H1 (cell line): ENCODE results near the gene PSMC4. TPM values are rescaled to one million over a fixed set of nuclear protein-coding genes. Genes with fewer than 3 reads are reported as not detected.

Experiments
- CTCF ChIA-PET: fragments of 300-600 bp; sonication (Branson Sonifier 250); formaldehyde crosslinking; loops from one replicate; lab custom pipeline; 2021; ENCODE audit not compliant: partially characterized antibody; lab: Charles Lee
- POLR2A ChIA-PET: fragments of 300-600 bp; sonication (Branson Sonifier 250); formaldehyde crosslinking; loops from one replicate; lab custom pipeline; 2021; ENCODE audit warnings: inconsistent platforms; ENCODE audit not compliant: partially characterized antibody; lab: Charles Lee
- DNase-seq, 2 experiments: peaks; one replicate each; pipeline versions ENCODE4 v3.0.0 to v3.0.0-alpha.2; 2010 to 2022; ENCODE audit warnings: low spot score in 2 of 2, low read depth in 1 of 2, mixed read lengths in 1 of 2
- FAIRE-seq: peaks from 2 replicates; lab custom pipeline; 2011; peaks lifted over from hg19 to GRCh38; lab: Jason Lieb, UNC
- H2AFZ ChIP-seq: 2 replicates; pipeline ENCODE4 v1.8.1; 2012; ENCODE audit warnings: low read length, inconsistent platforms
- H2AK5ac ChIP-seq: 2 replicates; pipeline ENCODE4 v1.6.1; 2013; ENCODE audit warnings: low read depth, low read length
- H2BK120ac ChIP-seq: replicated peaks from 2 replicates; pipeline ENCODE3; 2013; ENCODE audit warnings: low read depth, low read length, inconsistent platforms
- H2BK12ac ChIP-seq: 2 replicates; pipeline ENCODE4 v1.6.1; 2013; ENCODE audit warnings: low read depth, low read length
- H2BK15ac ChIP-seq: 2 replicates; pipeline ENCODE4 v1.6.1; 2013; ENCODE audit warnings: low read length
- H2BK20ac ChIP-seq: 2 replicates; pipeline ENCODE4 v1.6.1; 2013; ENCODE audit warnings: low read length
- H2BK5ac ChIP-seq: 2 replicates; pipeline ENCODE4 v1.6.1; 2013; ENCODE audit warnings: low read depth, low read length
- H3K14ac ChIP-seq: 2 replicates; pipeline ENCODE4 v1.6.1; 2013; ENCODE audit warnings: inconsistent platforms; ENCODE audit not compliant: insufficient read length
- H3K18ac ChIP-seq: 2 replicates; pipeline ENCODE4 v1.6.1; 2013; ENCODE audit warnings: low read length; ENCODE audit errors: extremely low read depth
- H3K23ac ChIP-seq: 2 replicates; pipeline ENCODE4 v1.6.1; 2013; ENCODE audit warnings: inconsistent platforms; ENCODE audit not compliant: insufficient read length
- H3K23me2 ChIP-seq: 2 replicates; pipeline ENCODE4 v1.6.1; 2013; ENCODE audit warnings: low read depth, low read length
- H3K27ac ChIP-seq: 2 replicates; pipeline ENCODE4 v1.6.1; 2011; ENCODE audit warnings: low read depth, low read length, inconsistent platforms
- H3K27me3 ChIP-seq, 4 experiments: replicated peaks in 1 of 4; 1 replicate in 1 of 4; 2 replicates in 3 of 4; pipeline versions ENCODE4 v1.6.1 to v1.8.1; 2011 to 2013; ENCODE audit warnings: low read length in 3 of 4, mild to moderate bottlenecking in 3 of 4, inconsistent platforms in 2 of 4, mixed read lengths in 2 of 4, moderate library complexity in 1 of 4; ENCODE audit not compliant: control insufficient read depth in 3 of 4, insufficient read depth in 3 of 4; ENCODE audit errors: extremely low read depth in 1 of 4
- H3K36me3 ChIP-seq, 4 experiments: 2 replicates each; pipeline versions ENCODE4 v1.6.1 to v1.8.1; 2011 to 2013; ENCODE audit warnings: mild to moderate bottlenecking in 4 of 4, low read length in 3 of 4, moderate library complexity in 2 of 4, control low read depth in 1 of 4, inconsistent platforms in 1 of 4; ENCODE audit not compliant: insufficient read depth in 4 of 4, control insufficient read depth in 2 of 4
- H3K4ac ChIP-seq: replicated peaks from 2 replicates; pipeline ENCODE3; 2013; ENCODE audit warnings: low read length, low read depth, mixed read lengths, inconsistent platforms; ENCODE audit not compliant: insufficient read length
- H3K4me1 ChIP-seq, 4 experiments: replicated peaks in 1 of 4; 1 replicate in 1 of 4; 2 replicates in 3 of 4; pipeline versions ENCODE4 v1.6.1 to v1.8.1; 2011 to 2013; ENCODE audit warnings: low read length in 3 of 4, inconsistent platforms in 2 of 4, mixed read lengths in 1 of 4; ENCODE audit not compliant: insufficient read depth in 4 of 4, control insufficient read depth in 3 of 4
- H3K4me2 ChIP-seq, 2 experiments: 2 replicates each; pipeline versions ENCODE4 v1.6.1 to v1.8.1; 2011 to 2013; ENCODE audit warnings: low read depth in 2 of 2, low read length in 2 of 2, control low read depth in 1 of 2, inconsistent platforms in 1 of 2, mild to moderate bottlenecking in 1 of 2; ENCODE audit not compliant: insufficient read depth in 1 of 2
- H3K4me3 ChIP-seq, 4 experiments: fragments of 200-600, 300-600 bp in 1 of 4; sonication (generic), shearing (Covaris generic), sonication (Bioruptor Twin) in 1 of 4; 2 replicates each; pipeline versions ENCODE4 v1.5.1 to v1.8.1; 2011 to 2016; ENCODE audit warnings: low read length in 4 of 4, low read depth in 3 of 4, control low read depth in 2 of 4, inconsistent platforms in 2 of 4, mild to moderate bottlenecking in 2 of 4, mixed read lengths in 1 of 4, moderate library complexity in 1 of 4; ENCODE audit not compliant: insufficient read depth in 2 of 4; ENCODE audit errors: extremely low read depth in 1 of 4
- H3K56ac ChIP-seq: replicated peaks from 2 replicates; pipeline ENCODE3; 2013; ENCODE audit warnings: low read depth, mild to moderate bottlenecking, mixed read lengths, low read length, inconsistent platforms; ENCODE audit not compliant: insufficient read length
- H3K79me1 ChIP-seq: 2 replicates; pipeline ENCODE4 v1.6.1; 2013; ENCODE audit warnings: low read depth, low read length, control low read depth
- H3K79me2 ChIP-seq, 2 experiments: 2 replicates each; pipeline versions ENCODE4 v1.6.1 to v1.8.1; 2012 to 2013; ENCODE audit warnings: low read length in 2 of 2, mild to moderate bottlenecking in 2 of 2, inconsistent platforms in 1 of 2; ENCODE audit not compliant: insufficient read depth in 2 of 2, control insufficient read depth in 1 of 2
- H3K9ac ChIP-seq, 4 experiments: replicated peaks in 1 of 4; 1 replicate in 1 of 4; 2 replicates in 3 of 4; pipeline versions ENCODE4 v1.6.1 to v1.8.1; 2011 to 2013; ENCODE audit warnings: low read depth in 3 of 4, low read length in 3 of 4, control low read depth in 2 of 4, mild to moderate bottlenecking in 2 of 4, moderate library complexity in 2 of 4, inconsistent platforms in 1 of 4; ENCODE audit errors: extremely low read depth in 1 of 4
- H3K9me3 ChIP-seq, 2 experiments: 2 replicates each; pipeline versions ENCODE4 v1.6.1 to v1.8.1; 2012 to 2013; ENCODE audit warnings: mild to moderate bottlenecking in 2 of 2, moderate library complexity in 2 of 2, control low read depth in 1 of 2, inconsistent platforms in 1 of 2, low read depth in 1 of 2, low read length in 1 of 2, mixed read lengths in 1 of 2; ENCODE audit not compliant: insufficient read depth in 2 of 2
- H4K20me1 ChIP-seq, 2 experiments: replicated peaks in 1 of 2; 2 replicates each; pipeline versions ENCODE3 to v1.8.1; 2011 to 2013; ENCODE audit warnings: inconsistent platforms in 2 of 2, low read length in 2 of 2, mild to moderate bottlenecking in 1 of 2; ENCODE audit not compliant: insufficient read depth in 2 of 2, control insufficient read depth in 1 of 2
- H4K5ac ChIP-seq: 2 replicates; pipeline ENCODE4 v1.6.1; 2013; ENCODE audit warnings: low read length, low read depth, mixed read lengths, inconsistent platforms; ENCODE audit not compliant: insufficient read length
- H4K8ac ChIP-seq: 2 replicates; pipeline ENCODE4 v1.8.0; 2013; ENCODE audit warnings: mild to moderate bottlenecking, moderate library complexity, low read length, inconsistent platforms; ENCODE audit not compliant: insufficient read depth; ENCODE audit errors: extremely low read depth
- H4K91ac ChIP-seq: replicated peaks from 2 replicates; pipeline ENCODE3; 2013; ENCODE audit warnings: low read length, mixed read lengths, inconsistent platforms; ENCODE audit not compliant: insufficient read length
- CBX5 ChIP-seq: fragments of 300-800, 300-1000 bp; sonication (generic); IDR thresholded peaks from 2 replicates; pipeline ENCODE4 v1.7.1; 2016; ENCODE audit warnings: antibody characterized with exemption, low read length, low read depth
- EGR1 ChIP-seq: IDR thresholded peaks from 2 replicates; pipeline ENCODE4 v1.6.1; 2011; ENCODE audit warnings: low read depth, low read length, borderline replicate concordance
- FOSL1 ChIP-seq: IDR thresholded peaks from 2 replicates; pipeline ENCODE4 v1.6.1; 2011; ENCODE audit warnings: mild to moderate bottlenecking, low read depth, low read length, moderate library complexity; ENCODE audit not compliant: insufficient read depth
- KDM4A ChIP-seq: IDR thresholded peaks from one replicate; pipeline ENCODE4 v1.7.1; 2012; ENCODE audit warnings: low read depth, mild to moderate bottlenecking, moderate library complexity, low read length, inconsistent platforms; ENCODE audit not compliant: severe bottlenecking
- KDM5A ChIP-seq: fragments of 200-600 bp; IDR thresholded peaks from 2 replicates; pipeline ENCODE4 v1.7.1; 2012; ENCODE audit warnings: mild to moderate bottlenecking, low read length, inconsistent platforms, mixed read lengths
- NRF1 ChIP-seq: IDR thresholded peaks from 2 replicates; pipeline ENCODE4 v1.6.1; 2011; ENCODE audit warnings: mild to moderate bottlenecking, low read depth, low read length, improper control_type of control experiment
- POLR2A ChIP-seq, 2 experiments: IDR thresholded peaks; 1 replicate in 1 of 2; 2 replicates in 1 of 2; pipeline ENCODE4 v1.6.1; 2011; ENCODE audit warnings: low read depth in 2 of 2, low read length in 2 of 2, mild to moderate bottlenecking in 2 of 2; ENCODE audit errors: control extremely low read depth in 1 of 2
- POU5F1 ChIP-seq: IDR thresholded peaks from 2 replicates; pipeline ENCODE4 v1.6.1; 2011; ENCODE audit warnings: low read depth, mild to moderate bottlenecking, low read length, moderate library complexity
- RAD21 ChIP-seq, 2 experiments: IDR thresholded peaks in 1 of 2; conservative IDR thresholded peaks in 1 of 2; 2 replicates each; pipeline ENCODE4 v1.6.1; 2011; ENCODE audit warnings: low read depth in 2 of 2, low read length in 2 of 2, improper control_type of control experiment in 1 of 2, inconsistent platforms in 1 of 2, mild to moderate bottlenecking in 1 of 2, moderate library complexity in 1 of 2
- SIRT6 ChIP-seq: IDR thresholded peaks from one replicate; pipeline ENCODE4 v1.7.1; 2012; ENCODE audit warnings: low read length, inconsistent platforms
- SP1 ChIP-seq: IDR thresholded peaks from 2 replicates; pipeline ENCODE4 v1.6.1; 2011; ENCODE audit warnings: low read depth, low read length
- ZNF274 ChIP-seq: IDR thresholded peaks from 2 replicates; pipeline ENCODE4 v1.7.0; 2012; ENCODE audit warnings: low read length, borderline replicate concordance; ENCODE audit errors: extremely low read depth
- polyA plus RNA-seq, 7 experiments: library from polyadenylated mRNA; depleted of rRNA in 3 of 7; stranded (reverse) in 5 of 7; unstranded in 2 of 7; fragments of >200 nt in 5 of 7; fragments of 200-250 nt in 2 of 7; gene quantifications; 1 replicate in 5 of 7; 2 replicates in 1 of 7; 4 replicates in 1 of 7; pipeline versions ENCODE4 v1.2.1 to v1.2.3, GENCODE V29; 2011 to 2013; ENCODE audit warnings: missing spikeins in 2 of 7, mixed read lengths in 2 of 7
- total RNA-seq: library from RNA; stranded (reverse); fragmentation: NEBNext Ultra II Directional; extraction: Animal tissue kit (Norgen Biotek cat#: 25700); gene quantifications from 2 replicates; pipeline ENCODE4 v1.2.1, GENCODE V29; 2021
- TF ChIP-seq, protein P1 (sequence below): IDR thresholded peaks from 2 replicates; pipeline ENCODE4 v1.6.1; 2011; ENCODE audit warnings: low read length, improper control_type of control experiment
- TF ChIP-seq, protein P2 (sequence below): IDR thresholded peaks from 2 replicates; pipeline ENCODE4 v1.6.1; 2012; ENCODE audit warnings: inconsistent platforms

PSMC4 gene
- total and polyA plus RNA-seq, 2 of the 8 experiments (the other 6 are each of a cell fraction or from before 2014, with no cell fraction given): 116 to 126 TPM

DNA sequence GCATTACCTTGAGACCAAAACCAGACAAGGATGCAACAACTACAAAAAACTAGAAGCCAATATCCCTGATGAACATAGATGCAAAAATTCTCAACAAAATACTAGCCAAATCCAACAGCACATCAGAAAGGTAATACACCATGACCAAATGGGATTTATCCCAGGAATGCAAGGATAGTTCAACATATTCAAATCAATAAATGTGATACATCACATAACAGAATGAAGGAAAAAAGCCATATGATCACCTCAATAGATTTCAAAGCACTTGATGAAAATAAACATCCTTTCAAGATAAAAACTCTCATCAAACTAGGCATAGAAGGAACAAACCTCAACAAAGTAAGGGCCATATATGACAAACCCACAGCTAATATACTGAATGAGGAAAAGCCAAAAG is 15.7 kb downstream of the PSMC4 start:
- CTCF ChIA-PET: no interaction called here

More for the DNA sequence above, 15.7 kb downstream of the PSMC4 start:
- Histone ChIP-seq H3K27me3 (no peaks in the 10 kb centered on the region), H2BK15ac (no peak overlapping the region), H3K14ac (no peak overlapping the region), H2BK20ac (no peak overlapping the region), H4K91ac (no peak overlapping the region), H4K20me1 (no peaks in the 10 kb centered on the region), H3K36me3 (peaks cover 0 to 20% (median 9%) of the 10 kb centered on the region in 4 experiments; a peak in 5 of 8 replicates), H4K5ac (no peak overlapping the region), H3K4me2 (no peak overlapping the region), H2AFZ (no peak overlapping the region), H2AK5ac (no peak overlapping the region), H3K4me3 (no peak overlapping the region), H3K56ac (no peak overlapping the region), H3K27ac (no peak overlapping the region), H3K9me3 (peaks cover 6 to 10% of the 10 kb centered on the region in 2 experiments; a peak in 3 of 4 replicates), H2BK12ac (no peak overlapping the region), H3K4me1 (no peaks in the 10 kb centered on the region), H3K18ac (no peak overlapping the region), H3K23ac (no peak overlapping the region), H3K9ac (no peak overlapping the region), H3K79me1 (no peaks in the 10 kb centered on the region; the same call in 1 of the 2 replicates), H3K4ac (no peak overlapping the region), H3K79me2 (peaks cover 0 to 26% of the 10 kb centered on the region in 2 experiments; a peak in 2 of 4 replicates), H3K23me2 (no peaks in the 10 kb centered on the region), H2BK5ac (no peak overlapping the region), H4K8ac (no peak overlapping the region), H2BK120ac (no peak overlapping the region)
- no peak for DNase-seq
- no peak for FAIRE-seq
- TF ChIP-seq KDM5A: no peak
- no peak for TF ChIP-seq EGR1
- TF ChIP-seq, protein P1, sequence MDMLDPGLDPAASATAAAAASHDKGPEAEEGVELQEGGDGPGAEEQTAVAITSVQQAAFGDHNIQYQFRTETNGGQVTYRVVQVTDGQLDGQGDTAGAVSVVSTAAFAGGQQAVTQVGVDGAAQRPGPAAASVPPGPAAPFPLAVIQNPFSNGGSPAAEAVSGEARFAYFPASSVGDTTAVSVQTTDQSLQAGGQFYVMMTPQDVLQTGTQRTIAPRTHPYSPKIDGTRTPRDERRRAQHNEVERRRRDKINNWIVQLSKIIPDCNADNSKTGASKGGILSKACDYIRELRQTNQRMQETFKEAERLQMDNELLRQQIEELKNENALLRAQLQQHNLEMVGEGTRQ: no peak
- no peak for TF ChIP-seq POLR2A (IDR thresholded peaks at IDR 0.05; ENCODE audit: control extremely low read depth in 1 of 2, low read depth in 2 of 2, low read length in 2 of 2)
- TF ChIP-seq, protein P2, sequence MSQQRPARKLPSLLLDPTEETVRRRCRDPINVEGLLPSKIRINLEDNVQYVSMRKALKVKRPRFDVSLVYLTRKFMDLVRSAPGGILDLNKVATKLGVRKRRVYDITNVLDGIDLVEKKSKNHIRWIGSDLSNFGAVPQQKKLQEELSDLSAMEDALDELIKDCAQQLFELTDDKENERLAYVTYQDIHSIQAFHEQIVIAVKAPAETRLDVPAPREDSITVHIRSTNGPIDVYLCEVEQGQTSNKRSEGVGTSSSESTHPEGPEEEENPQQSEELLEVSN: no peak
- TF ChIP-seq SP1: no peak
- no peak for TF ChIP-seq NRF1
- no peak for TF ChIP-seq RAD21 (IDR thresholded peaks at IDR 0.05 in 1 of 2, conservative IDR thresholded peaks at IDR 0.05 in 1 of 2; ENCODE audit: low read depth in 2 of 2, low read length in 2 of 2)
- no peak for TF ChIP-seq POU5F1
- TF ChIP-seq ZNF274: no peak
- no peak for TF ChIP-seq FOSL1
- TF ChIP-seq KDM4A: no peak
- no peak for TF ChIP-seq SIRT6
- TF ChIP-seq CBX5: no peak
- POLR2A ChIA-PET: interaction anchor here (1.4 kb wide), 1 partner anchor 9 kb away, joined by 3 read pairs; no protein-coding TSS in a partner anchor
